ENCODE results near the gene OSBPL10. TPM values are rescaled to one million over a fixed set of nuclear protein-coding genes. Genes with fewer than 3 reads are reported as not detected.

Gene OSBPL10
- total RNA-seq, 4 donors from 2014 or later = 20.4 to 44.4 (median 30.2) TPM

DNA sequence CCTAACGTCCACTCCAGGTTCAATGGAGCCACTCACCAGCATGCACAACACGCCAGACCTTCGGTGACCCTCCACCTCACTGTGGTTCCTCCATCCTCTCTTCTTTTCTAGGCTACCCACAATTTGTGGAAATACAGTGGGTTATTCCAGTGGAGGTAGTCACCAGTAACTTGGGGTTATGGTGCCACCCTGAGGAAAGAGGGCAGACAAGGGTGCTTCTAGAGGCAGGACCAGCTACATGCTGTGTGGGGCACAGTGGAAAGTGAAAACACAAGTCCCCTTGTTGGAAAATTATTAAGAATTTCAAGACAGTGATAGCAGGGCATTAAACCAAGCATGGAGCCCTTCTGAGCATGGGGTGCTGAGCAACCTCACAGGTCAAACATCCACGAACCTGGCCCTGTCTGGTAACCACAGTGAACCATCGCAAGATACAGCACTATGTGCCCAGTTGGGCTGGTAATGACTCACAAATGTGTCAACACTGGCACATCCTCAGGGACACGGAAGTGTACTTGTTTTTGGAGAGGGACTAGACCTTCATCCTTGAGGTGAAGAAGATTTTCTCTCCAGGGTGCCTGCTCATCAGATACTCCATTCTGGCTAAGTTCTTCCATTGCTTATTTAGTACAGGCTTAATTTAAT, 281.6 kb downstream of the OSBPL10 start:
- 89 to 90% methylated on average over 6 of the region's 6 CpGs for WGBS, 2 donors
- intact Hi-C loops (cut with DNase I; ENCODE audit: low total_unique reads) = no loop called here
- TF ChIP-seq POLR2A (IDR thresholded peaks at IDR 0.05) = no peak
- TF ChIP-seq, protein P1, sequence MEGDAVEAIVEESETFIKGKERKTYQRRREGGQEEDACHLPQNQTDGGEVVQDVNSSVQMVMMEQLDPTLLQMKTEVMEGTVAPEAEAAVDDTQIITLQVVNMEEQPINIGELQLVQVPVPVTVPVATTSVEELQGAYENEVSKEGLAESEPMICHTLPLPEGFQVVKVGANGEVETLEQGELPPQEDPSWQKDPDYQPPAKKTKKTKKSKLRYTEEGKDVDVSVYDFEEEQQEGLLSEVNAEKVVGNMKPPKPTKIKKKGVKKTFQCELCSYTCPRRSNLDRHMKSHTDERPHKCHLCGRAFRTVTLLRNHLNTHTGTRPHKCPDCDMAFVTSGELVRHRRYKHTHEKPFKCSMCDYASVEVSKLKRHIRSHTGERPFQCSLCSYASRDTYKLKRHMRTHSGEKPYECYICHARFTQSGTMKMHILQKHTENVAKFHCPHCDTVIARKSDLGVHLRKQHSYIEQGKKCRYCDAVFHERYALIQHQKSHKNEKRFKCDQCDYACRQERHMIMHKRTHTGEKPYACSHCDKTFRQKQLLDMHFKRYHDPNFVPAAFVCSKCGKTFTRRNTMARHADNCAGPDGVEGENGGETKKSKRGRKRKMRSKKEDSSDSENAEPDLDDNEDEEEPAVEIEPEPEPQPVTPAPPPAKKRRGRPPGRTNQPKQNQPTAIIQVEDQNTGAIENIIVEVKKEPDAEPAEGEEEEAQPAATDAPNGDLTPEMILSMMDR (IDR thresholded peaks at IDR 0.05) = no peak

DNA sequence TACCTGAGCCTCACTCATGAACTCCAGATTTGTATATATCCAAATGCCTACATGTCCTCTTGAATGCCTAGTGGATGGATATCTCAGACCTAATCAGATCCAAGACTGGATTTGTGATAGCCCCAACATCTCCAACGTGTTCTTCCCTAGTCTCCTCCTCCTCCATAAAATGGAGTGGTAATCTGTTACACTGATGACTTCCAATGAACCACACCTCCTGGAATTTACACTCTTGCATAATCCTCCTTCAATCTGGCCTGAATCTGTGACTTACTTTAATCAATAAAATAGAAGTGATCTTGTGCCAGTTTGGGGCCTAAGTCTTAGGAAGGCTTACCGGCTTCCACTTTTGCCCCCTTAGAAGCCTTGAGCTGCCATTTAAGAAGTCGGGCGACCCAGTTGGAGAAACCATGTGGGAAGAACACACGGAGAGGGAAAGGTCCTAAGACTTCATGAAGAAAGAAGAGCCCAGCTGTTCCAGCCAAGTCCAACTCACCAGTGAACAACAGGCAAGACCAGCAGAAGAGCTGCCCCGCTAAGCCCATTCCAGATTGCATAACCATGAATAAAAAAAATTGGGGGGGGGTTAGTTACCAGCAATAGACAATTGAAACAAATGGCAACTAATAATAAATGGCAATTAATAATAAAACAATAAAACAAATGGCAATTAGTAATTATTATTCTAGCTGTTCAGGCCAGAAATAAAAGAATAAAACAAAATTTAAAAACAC, 284.1 kb downstream of the OSBPL10 start:
- 89 to 90% methylated on average over 6 of the region's 6 CpGs for WGBS, 2 donors
- no peak overlapping the region for H3K4me3 ChIP-seq (ENCODE audit: low read depth, poor library complexity, severe bottlenecking)
- TF ChIP-seq POLR2A (IDR thresholded peaks at IDR 0.05) = no peak
- TF ChIP-seq, protein P1 (IDR thresholded peaks at IDR 0.05) = no peak
- intact Hi-C loops (cut with DNase I; ENCODE audit: low total_unique reads) = no loop called here
- DNase-seq (ENCODE audit: low spot score in 2 of 2) = no peak

More for the DNA sequence above, 281.6 kb downstream of the OSBPL10 start:
- no peak overlapping the region for H3K4me3 ChIP-seq (ENCODE audit: low read depth, poor library complexity, severe bottlenecking)
- peak in 1 of 2 donors; percentile 39 for DNase-seq (ENCODE audit: low spot score in 2 of 2)

DNA sequence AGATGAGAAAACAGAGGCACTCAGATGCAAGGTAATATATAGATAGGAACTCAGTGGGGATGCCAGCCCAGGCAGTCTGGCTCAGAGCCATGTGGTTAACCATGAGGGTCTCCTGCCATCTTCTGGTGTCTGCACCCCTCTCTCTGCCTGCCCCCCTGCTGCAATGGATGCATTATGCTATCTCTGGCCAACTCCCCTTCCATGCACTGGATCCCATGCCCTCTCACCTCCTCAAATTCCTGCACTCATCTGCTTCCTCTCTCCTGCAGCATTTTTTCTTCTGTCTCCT, 285.1 kb downstream of the OSBPL10 start:
- intact Hi-C loops (cut with DNase I; ENCODE audit: low total_unique reads) = no loop called here
- no peak for TF ChIP-seq POLR2A (IDR thresholded peaks at IDR 0.05)
- TF ChIP-seq, protein P1 (IDR thresholded peaks at IDR 0.05) = no peak
- no peak overlapping the region for H3K4me3 ChIP-seq (ENCODE audit: low read depth, poor library complexity, severe bottlenecking)
- DNase-seq (ENCODE audit: low spot score in 2 of 2) = no peak

DNA sequence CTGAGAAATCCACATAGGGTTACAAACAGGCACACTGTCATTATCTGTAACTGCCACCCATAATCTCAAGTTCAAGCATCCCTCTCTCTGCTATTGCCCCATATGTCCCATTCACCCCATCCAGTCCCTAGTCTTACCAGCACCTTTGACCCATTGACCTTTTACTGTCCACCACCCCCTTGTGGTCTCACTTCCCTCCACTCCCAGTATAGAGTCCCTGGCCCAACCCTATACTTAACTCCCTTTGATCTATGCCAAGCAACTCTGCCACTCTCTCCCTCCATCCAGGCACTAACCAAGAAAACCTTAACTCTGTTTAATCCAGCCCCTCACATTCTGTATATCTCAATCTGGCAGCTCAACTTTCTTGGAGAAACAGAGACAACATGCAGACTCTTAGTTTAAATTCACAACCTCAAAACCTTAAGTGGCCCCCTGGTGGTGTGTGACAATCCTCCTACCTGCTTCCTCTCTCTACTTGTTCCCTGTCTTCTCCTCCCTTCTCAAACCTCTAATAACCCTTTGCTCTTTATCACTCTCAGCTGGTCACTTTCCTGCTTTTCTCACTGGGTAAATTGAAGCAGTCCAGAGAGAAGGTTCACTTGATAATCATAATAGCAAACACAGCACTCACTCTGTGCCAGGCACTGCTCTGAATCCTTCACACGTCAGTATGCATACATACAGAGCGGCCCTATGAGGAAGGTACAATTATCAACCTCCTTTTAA, 285.6 kb downstream of the OSBPL10 start:
- WGBS, 2 donors = 92 to 98% methylated on average over 2 of the region's 2 CpGs
- TF ChIP-seq, protein P1 (IDR thresholded peaks at IDR 0.05) = no peak
- TF ChIP-seq POLR2A (IDR thresholded peaks at IDR 0.05) = no peak
- no peak for DNase-seq (ENCODE audit: low spot score in 2 of 2)
- H3K4me3 ChIP-seq (ENCODE audit: low read depth, poor library complexity, severe bottlenecking) = no peak overlapping the region
- intact Hi-C loops (cut with DNase I; ENCODE audit: low total_unique reads) = no loop called here

DNA sequence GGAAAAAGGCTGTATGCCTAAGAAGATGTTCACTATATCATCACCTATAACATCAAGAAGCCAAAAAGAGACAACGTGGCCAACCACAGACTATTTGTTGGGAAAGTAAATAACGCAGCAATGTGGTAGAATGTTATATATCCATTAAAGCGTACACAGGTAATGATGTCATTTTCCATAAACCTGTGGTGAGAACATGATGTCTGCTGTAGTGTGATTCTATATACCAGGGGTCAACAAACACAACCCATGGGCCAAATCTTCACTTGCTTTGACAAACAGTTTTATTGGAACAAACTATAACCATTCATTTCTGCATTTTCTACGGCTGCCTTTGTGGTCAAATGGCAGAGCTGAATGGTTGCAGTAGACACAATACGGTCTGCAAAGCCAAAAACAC, 287.7 kb downstream of the OSBPL10 start:
- WGBS, 2 donors = 81 to 94% methylated on average over 5 of the region's 5 CpGs
- intact Hi-C loops (cut with DNase I; ENCODE audit: low total_unique reads) = no loop called here
- no peak for TF ChIP-seq POLR2A (IDR thresholded peaks at IDR 0.05)
- TF ChIP-seq, protein P1 (IDR thresholded peaks at IDR 0.05) = no peak
- DNase-seq (ENCODE audit: low spot score in 2 of 2) = no peak
- H3K4me3 ChIP-seq (ENCODE audit: low read depth, poor library complexity, severe bottlenecking) = no peak overlapping the region

All from lower leg skin (tissue), 4 donors.